DND-41 (cell line): ENCODE measurements around the gene SMIM36.

Experiments used
- ATAC-seq: fragments of 200-7000 bp; cut with Tn5 transposase; 3 replicates; pipeline ENCODE4 v1.9.1; 2021; ENCODE audit warnings: low read depth; ENCODE audit not compliant: insufficient read depth
- DNase-seq: peaks from one replicate; pipeline ENCODE4 v3.0.0-alpha.2; 2020
- H2AFZ ChIP-seq: 2 replicates; pipeline ENCODE4 v1.6.0; 2012; ENCODE audit warnings: low read depth, low read length
- H3K27ac ChIP-seq: 2 replicates; pipeline ENCODE4 v1.5.1; 2012; ENCODE audit warnings: low read length, inconsistent platforms
- H3K27me3 ChIP-seq: fragments of 200-600 bp; sonication (generic); 2 replicates; pipeline ENCODE4 v1.6.0; 2012; ENCODE audit warnings: low read length, mild to moderate bottlenecking, inconsistent platforms; ENCODE audit not compliant: insufficient read depth, poor library complexity
- H3K36me3 ChIP-seq: 2 replicates; pipeline ENCODE4 v1.5.1; 2012; ENCODE audit warnings: low read length, inconsistent platforms; ENCODE audit not compliant: insufficient read depth
- H3K4me1 ChIP-seq: 2 replicates; pipeline ENCODE4 v1.5.1; 2012; ENCODE audit warnings: mild to moderate bottlenecking, low read length; ENCODE audit not compliant: insufficient read depth
- H3K4me2 ChIP-seq: 2 replicates; pipeline ENCODE4 v1.6.0; 2012; ENCODE audit warnings: mild to moderate bottlenecking, moderate library complexity, low read length, inconsistent platforms; ENCODE audit not compliant: insufficient read depth
- H3K4me3 ChIP-seq, 2 experiments: fragments of 200-600 bp in 1 of 2; shearing (Covaris generic) in 1 of 2; 2 replicates each; pipeline ENCODE4 v1.5.1; 2012 to 2016; ENCODE audit warnings: inconsistent platforms in 2 of 2, low read length in 2 of 2, mild to moderate bottlenecking in 2 of 2, low read depth in 1 of 2, moderate library complexity in 1 of 2
- H3K79me2 ChIP-seq: 2 replicates; pipeline ENCODE4 v1.6.0; 2012; ENCODE audit warnings: low read length, inconsistent platforms; ENCODE audit not compliant: insufficient read depth
- H3K9ac ChIP-seq: 2 replicates; pipeline ENCODE4 v1.6.0; 2012; ENCODE audit warnings: low read depth, mild to moderate bottlenecking, inconsistent platforms, low read length, moderate library complexity
- H3K9me3 ChIP-seq: 2 replicates; pipeline ENCODE4 v1.5.1; 2012; ENCODE audit warnings: low read length, moderate library complexity, mild to moderate bottlenecking, inconsistent platforms; ENCODE audit not compliant: insufficient read depth, severe bottlenecking
- H4K20me1 ChIP-seq: 2 replicates; pipeline ENCODE4 v1.6.0; 2012; ENCODE audit warnings: low read length; ENCODE audit not compliant: insufficient read depth
- EZH2 ChIP-seq: IDR thresholded peaks from 3 replicates; pipeline ENCODE4 v1.6.1; 2012; ENCODE audit warnings: borderline replicate concordance, low read depth, mild to moderate bottlenecking, moderate library complexity, low read length, inconsistent platforms; ENCODE audit not compliant: severe bottlenecking
- TF ChIP-seq, protein P1 (sequence below): IDR thresholded peaks from 2 replicates; pipeline ENCODE4 v1.5.1; 2012; ENCODE audit warnings: borderline replicate concordance, low read length, moderate library complexity, mild to moderate bottlenecking; ENCODE audit not compliant: poor library complexity, severe bottlenecking; ENCODE audit errors: extremely low read depth

SMIM36 gene

DNA sequence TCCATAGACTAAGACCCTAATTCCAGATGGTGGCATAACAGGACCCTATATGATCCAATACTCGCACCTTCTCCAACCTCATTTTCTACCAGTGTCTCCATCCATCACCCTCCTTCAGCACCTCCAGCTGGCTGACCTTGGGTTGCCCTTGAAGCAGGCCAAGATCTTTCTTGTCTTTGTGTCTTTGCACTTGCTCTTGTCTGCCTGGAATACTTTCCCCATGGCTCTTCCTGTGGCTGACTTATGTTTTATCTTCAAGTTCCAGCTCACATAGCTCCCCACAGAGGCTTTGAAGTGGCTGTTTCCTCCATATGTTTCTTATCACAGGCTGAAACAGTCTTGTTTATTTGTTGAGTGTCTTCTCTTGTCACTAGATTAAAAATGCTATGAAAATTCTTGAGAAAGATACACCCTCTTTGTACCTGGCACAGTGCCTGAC is 60.0 kb downstream of the SMIM36 start:
- H3K4me1 ChIP-seq: peaks cover 5% of the 10 kb centered on the region; the same call in 1 of the 2 replicates
- DNase-seq (peak; percentile 4), ATAC-seq (no peak)
- no peaks in the 10 kb centered on the region for H3K36me3 ChIP-seq
- H2AFZ ChIP-seq: no peak overlapping the region
- H4K20me1 ChIP-seq: no peaks in the 10 kb centered on the region
- no peak overlapping the region for H3K9ac ChIP-seq
- H3K27ac ChIP-seq: no peak overlapping the region
- TF ChIP-seq, protein P1, sequence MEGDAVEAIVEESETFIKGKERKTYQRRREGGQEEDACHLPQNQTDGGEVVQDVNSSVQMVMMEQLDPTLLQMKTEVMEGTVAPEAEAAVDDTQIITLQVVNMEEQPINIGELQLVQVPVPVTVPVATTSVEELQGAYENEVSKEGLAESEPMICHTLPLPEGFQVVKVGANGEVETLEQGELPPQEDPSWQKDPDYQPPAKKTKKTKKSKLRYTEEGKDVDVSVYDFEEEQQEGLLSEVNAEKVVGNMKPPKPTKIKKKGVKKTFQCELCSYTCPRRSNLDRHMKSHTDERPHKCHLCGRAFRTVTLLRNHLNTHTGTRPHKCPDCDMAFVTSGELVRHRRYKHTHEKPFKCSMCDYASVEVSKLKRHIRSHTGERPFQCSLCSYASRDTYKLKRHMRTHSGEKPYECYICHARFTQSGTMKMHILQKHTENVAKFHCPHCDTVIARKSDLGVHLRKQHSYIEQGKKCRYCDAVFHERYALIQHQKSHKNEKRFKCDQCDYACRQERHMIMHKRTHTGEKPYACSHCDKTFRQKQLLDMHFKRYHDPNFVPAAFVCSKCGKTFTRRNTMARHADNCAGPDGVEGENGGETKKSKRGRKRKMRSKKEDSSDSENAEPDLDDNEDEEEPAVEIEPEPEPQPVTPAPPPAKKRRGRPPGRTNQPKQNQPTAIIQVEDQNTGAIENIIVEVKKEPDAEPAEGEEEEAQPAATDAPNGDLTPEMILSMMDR: no peak
- no peak for TF ChIP-seq EZH2
- H3K9me3 ChIP-seq: no peaks in the 10 kb centered on the region
- no peaks in the 10 kb centered on the region for H3K79me2 ChIP-seq
- no peak overlapping the region for H3K4me3 ChIP-seq
- no peak overlapping the region for H3K4me2 ChIP-seq
- H3K27me3 ChIP-seq: no peaks in the 10 kb centered on the region

DNA sequence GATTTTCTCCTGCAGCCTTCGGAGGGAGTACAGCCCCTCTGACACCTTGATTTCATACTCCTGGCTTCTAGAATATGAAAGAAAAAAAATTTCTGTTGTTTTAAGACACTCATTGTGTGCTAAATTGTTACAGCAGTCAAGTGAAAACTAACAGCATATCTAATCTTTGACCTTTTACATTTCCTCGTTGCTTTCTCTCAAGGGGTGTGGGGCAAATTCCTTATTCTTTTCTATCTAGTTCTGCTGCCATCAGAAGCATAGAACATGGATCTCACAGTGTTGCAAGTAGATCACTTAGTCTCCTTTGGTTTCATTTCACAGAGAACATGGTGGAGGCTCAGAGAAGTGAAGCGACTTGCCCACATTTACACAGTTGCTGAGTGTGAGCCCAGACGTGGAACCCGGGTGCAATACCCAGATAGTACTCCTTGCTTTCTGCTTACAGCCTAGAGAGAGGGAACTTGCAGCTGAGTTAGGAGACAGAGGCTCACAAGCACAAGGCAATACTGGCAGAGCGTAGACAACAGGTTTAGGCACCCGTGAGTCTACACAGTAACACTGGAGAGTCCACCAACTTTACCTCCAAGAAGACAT is 60.9 kb downstream of the SMIM36 start:
- no peak for TF ChIP-seq EZH2
- TF ChIP-seq, protein P1: no peak
- Histone ChIP-seq H3K4me1 (peaks cover 5% of the 10 kb centered on the region; the same call in 1 of the 2 replicates), H3K9ac (no peak overlapping the region), H2AFZ (no peak overlapping the region), H3K9me3 (no peaks in the 10 kb centered on the region), H3K4me2 (no peak overlapping the region), H3K4me3 (no peak overlapping the region), H3K79me2 (no peaks in the 10 kb centered on the region), H3K27me3 (no peaks in the 10 kb centered on the region), H3K27ac (no peak overlapping the region), H3K36me3 (no peaks in the 10 kb centered on the region), H4K20me1 (no peaks in the 10 kb centered on the region)
- no peak for ATAC-seq
- no peak for DNase-seq

DNA sequence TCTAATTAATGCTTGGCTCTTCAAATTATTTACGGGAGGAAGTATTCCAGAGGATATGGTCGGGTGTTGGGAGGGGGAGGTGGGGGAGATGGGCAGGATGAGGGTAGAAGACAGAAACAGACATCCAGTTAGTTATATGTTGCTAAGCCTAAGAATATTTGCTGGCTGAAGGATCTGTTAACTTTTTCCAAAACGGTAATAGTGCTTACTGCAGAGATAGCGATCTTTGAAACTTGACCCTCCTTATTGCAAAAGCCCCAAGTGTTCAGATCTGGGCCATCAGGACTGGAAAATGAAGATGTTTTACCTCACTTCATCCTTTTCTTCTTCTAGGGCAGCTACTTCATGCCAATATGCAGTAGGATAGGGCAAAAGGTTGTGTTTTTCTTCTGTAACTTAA is 62.6 kb downstream of the SMIM36 start:
- no peak for ATAC-seq
- H3K27ac ChIP-seq: no peak overlapping the region
- H3K36me3 ChIP-seq: no peaks in the 10 kb centered on the region

More for the DNA sequence above, 62.6 kb downstream of the SMIM36 start:
- Histone ChIP-seq H3K79me2 (no peaks in the 10 kb centered on the region), H3K4me1 (peaks cover 5% of the 10 kb centered on the region; the same call in 1 of the 2 replicates), H3K9ac (no peak overlapping the region), H3K4me2 (no peak overlapping the region), H4K20me1 (no peaks in the 10 kb centered on the region), H3K4me3 (no peak overlapping the region), H2AFZ (no peak overlapping the region), H3K27me3 (no peaks in the 10 kb centered on the region), H3K9me3 (no peaks in the 10 kb centered on the region)
- no peak for TF ChIP-seq EZH2
- TF ChIP-seq, protein P1: no peak
- no peak for DNase-seq
